ENCODE measurements around the gene LRRC71.

GRCh38 chr1:156889802-156890580 lies 30.4 kb upstream of the LRRC71 start:
- no peak for TF ChIP-seq ZNF174 (tag by site-specific recombination; IDR thresholded peaks at IDR 0.05)
- TF ChIP-seq CTCF (tag by site-specific recombination; IDR thresholded peaks at IDR 0.05), result peak; percentile 68
- no peak for TF ChIP-seq ZNF10 (tag by site-specific recombination; IDR thresholded peaks at IDR 0.05)
- TF ChIP-seq ZNF510 (tag by site-specific recombination; IDR thresholded peaks at IDR 0.05; ENCODE audit: insufficient replicate concordance), result no peak
- no peak for TF ChIP-seq ZNF558 (tag by site-specific recombination; IDR thresholded peaks at IDR 0.05)
- no peak for TF ChIP-seq ZNF239 (tag by site-specific recombination; IDR thresholded peaks at IDR 0.05)
- no peak for TF ChIP-seq ZNF324 (tag by site-specific recombination; IDR thresholded peaks at IDR 0.05)
- TF ChIP-seq ZNF335 (tag by site-specific recombination; conservative IDR thresholded peaks at IDR 0.05), result peak; percentile 34; the same call in 1 of the 2 replicates
- no peak for TF ChIP-seq ZNF155 (tag by site-specific recombination; IDR thresholded peaks at IDR 0.05)
- no peak for TF ChIP-seq ZFP3 (tag by site-specific recombination; IDR thresholded peaks at IDR 0.05; ENCODE audit: low read depth)
- TF ChIP-seq ZNF184 (tag by site-specific recombination; IDR thresholded peaks at IDR 0.05), result no peak
- no peak for TF ChIP-seq GFI1B (tag by site-specific recombination; IDR thresholded peaks at IDR 0.05)
- no peak for TF ChIP-seq ZNF133 (tag by site-specific recombination; IDR thresholded peaks at IDR 0.05)
